MG63 (cell line): ENCODE data around the gene CYS1. TPM values are rescaled to one million over a fixed set of nuclear protein-coding genes. Genes with fewer than 3 reads are reported as not detected.
"Not testable (repeated sequence)": the region's sequence is repeated elsewhere in the genome, so short reads cannot be mapped to it uniquely, and the experiment has no call there.

ENCODE experiments used
- DNase-seq: peaks from one replicate; pipeline ENCODE4 v3.0.0-alpha.2; 2020
- H3K27me3 ChIP-seq: fragments of 250-450 bp; sonication (Bioruptor Pico); 2 replicates; pipeline ENCODE4 v1.5.1; 2020; ENCODE audit warnings: mild to moderate bottlenecking, moderate library complexity
- H3K36me3 ChIP-seq: fragments of 250-450 bp; sonication (Bioruptor Pico); 2 replicates; pipeline ENCODE4 v1.5.1; 2020; ENCODE audit warnings: mild to moderate bottlenecking, moderate library complexity
- H3K4me3 ChIP-seq: fragments of 250-450 bp; sonication (Bioruptor Pico); 2 replicates; pipeline ENCODE4 v1.5.1; 2020; ENCODE audit warnings: mild to moderate bottlenecking, moderate library complexity
- H3K9me3 ChIP-seq: fragments of 250-450 bp; sonication (Bioruptor Pico); 2 replicates; pipeline ENCODE4 v1.5.1; 2020; ENCODE audit warnings: mild to moderate bottlenecking, moderate library complexity
- total RNA-seq: library from RNA; depleted of rRNA; stranded (reverse); fragments of >200 nt; shearing (Covaris generic); gene quantifications from 2 replicates; pipeline ENCODE4 v1.2.3, GENCODE V29; 2014; ENCODE audit warnings: low replicate concordance; rRNA removed

The CYS1 gene
- total RNA-seq: 1.0 and 2.0 TPM in 2 replicates

- H3K36me3 ChIP-seq: no peaks in the 10 kb centered on the region
- H3K4me3 ChIP-seq: peak within 1 kb of the TSS; percentile 42
- H3K27me3 ChIP-seq: peaks cover 31% of the 10 kb centered on the region
- peak; percentile 45 for DNase-seq
- no peaks in the 10 kb centered on the region for H3K9me3 ChIP-seq
Measured at GRCh38 chr2:10079870-10080535, at the start of gene CYS1. TSS of gene CYS1 (minus strand) at chr2:10080411. CDS start at chr2:10080223, 188 bp downstream.

- DNase-seq: no peak
- no peaks in the 10 kb centered on the region for H3K9me3 ChIP-seq
- H3K36me3 ChIP-seq: peaks cover 86% of the 10 kb centered on the region
- no peaks in the 10 kb centered on the region for H3K27me3 ChIP-seq
- H3K4me3 ChIP-seq: no peak overlapping the region
Measured at GRCh38 chr2:10129490-10129889, 49.3 kb upstream of the CYS1 start.

- no peak overlapping the region for H3K4me3 ChIP-seq
- no peak for DNase-seq
- no peaks in the 10 kb centered on the region for H3K27me3 ChIP-seq
- H3K36me3 ChIP-seq: peaks cover 97% of the 10 kb centered on the region
- no peaks in the 10 kb centered on the region for H3K9me3 ChIP-seq
Measured at GRCh38 chr2:10128420-10128819, 48.2 kb upstream of the CYS1 start.

DNA sequence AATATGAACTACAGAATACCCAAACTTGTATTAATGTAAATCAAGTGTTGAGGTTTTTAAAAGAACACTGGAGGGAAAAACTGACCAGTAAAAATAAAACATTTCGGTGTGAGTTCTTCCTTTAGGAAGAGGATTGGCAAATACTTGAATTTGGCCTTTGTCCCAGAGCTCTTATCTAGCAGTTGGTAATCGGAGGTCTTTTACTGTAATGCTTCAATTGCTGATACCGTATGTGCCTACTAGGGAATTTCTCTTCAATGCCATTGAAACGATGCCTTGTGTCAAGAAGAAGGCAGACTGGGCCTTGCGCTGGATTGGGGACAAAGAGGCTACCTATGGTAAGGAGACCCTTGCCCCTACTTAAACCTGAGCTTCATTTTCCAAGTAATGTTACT lies 46.4 kb upstream of the CYS1 start:
- Histone ChIP-seq H3K36me3 (peaks cover 90% of the 10 kb centered on the region), H3K9me3 (no peaks in the 10 kb centered on the region), H3K27me3 (no peaks in the 10 kb centered on the region), H3K4me3 (no peak overlapping the region)
- no peak for DNase-seq

DNA sequence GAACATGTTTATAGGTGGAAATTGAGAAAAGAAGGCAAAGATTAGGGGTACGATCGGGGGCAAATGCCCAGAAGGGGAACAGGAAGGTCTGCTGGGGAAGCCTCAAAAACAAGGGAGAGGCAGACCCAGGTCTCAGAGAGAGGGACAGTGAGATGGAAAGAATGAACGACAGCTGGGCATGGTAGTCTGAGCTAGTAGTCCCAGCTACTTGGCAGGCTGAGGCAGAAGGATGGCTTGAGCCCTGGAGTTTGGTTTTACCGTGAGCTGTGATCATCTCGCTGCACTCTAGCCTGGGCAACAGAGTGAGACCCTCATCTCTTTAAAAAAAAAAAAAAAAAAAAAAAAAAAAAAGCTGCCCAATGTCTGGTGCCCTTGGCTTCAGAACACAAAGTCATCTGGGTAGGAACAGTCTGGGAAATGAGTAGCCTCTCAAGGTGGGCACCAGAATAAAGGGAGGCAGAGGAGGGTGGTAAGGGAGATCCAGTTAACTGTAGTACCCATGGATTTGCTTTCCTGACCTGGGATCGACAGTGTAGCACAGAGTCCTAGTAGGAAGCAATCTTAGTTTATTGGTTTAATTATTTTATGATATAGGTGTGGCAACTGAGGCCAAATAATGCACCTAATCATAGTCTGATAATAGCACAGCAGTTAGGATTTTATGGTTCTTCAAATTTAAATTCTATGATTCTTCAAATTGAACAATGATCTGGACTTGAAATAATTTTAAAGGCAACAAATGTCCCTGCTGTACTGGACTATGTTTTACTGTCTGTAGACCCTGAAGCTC lies 45.8 kb upstream of the CYS1 start:
- Histone ChIP-seq H3K4me3 (no peak overlapping the region), H3K36me3 (peaks cover 85% of the 10 kb centered on the region)

GRCh38 chr2:10124538-10125045 lies 44.4 kb upstream of the CYS1 start:
- H3K27me3 ChIP-seq: no peaks in the 10 kb centered on the region
- H3K9me3 ChIP-seq: no peaks in the 10 kb centered on the region
- H3K4me3 ChIP-seq: peak overlapping the region; percentile 65
- DNase-seq: no peak
- peaks cover 73% of the 10 kb centered on the region for H3K36me3 ChIP-seq

More for the DNA sequence above, 45.8 kb upstream of the CYS1 start:
- no peak for DNase-seq
- H3K27me3 ChIP-seq: no peaks in the 10 kb centered on the region
- no peaks in the 10 kb centered on the region for H3K9me3 ChIP-seq

- peaks cover 61% of the 10 kb centered on the region for H3K36me3 ChIP-seq
- no peaks in the 10 kb centered on the region for H3K27me3 ChIP-seq
- DNase-seq: no peak
- no peaks in the 10 kb centered on the region for H3K9me3 ChIP-seq
- H3K4me3 ChIP-seq: peak overlapping the region; percentile 65
Measured at GRCh38 chr2:10123281-10123680, 43.1 kb upstream of the CYS1 start.

- H3K9me3 ChIP-seq: no peaks in the 10 kb centered on the region
- peak within 1 kb of the TSS; percentile 65 for H3K4me3 ChIP-seq
- H3K36me3 ChIP-seq: peaks cover 55% of the 10 kb centered on the region
- DNase-seq: peak; percentile 98
- H3K27me3 ChIP-seq: no peaks in the 10 kb centered on the region
Measured at GRCh38 chr2:10122500-10123280, 42.5 kb upstream of the CYS1 start, which contains the start of gene RRM2. TSS of gene RRM2 (plus strand) at chr2:10122739. CDS start at chr2:10122799, 60 bp downstream.

DNA sequence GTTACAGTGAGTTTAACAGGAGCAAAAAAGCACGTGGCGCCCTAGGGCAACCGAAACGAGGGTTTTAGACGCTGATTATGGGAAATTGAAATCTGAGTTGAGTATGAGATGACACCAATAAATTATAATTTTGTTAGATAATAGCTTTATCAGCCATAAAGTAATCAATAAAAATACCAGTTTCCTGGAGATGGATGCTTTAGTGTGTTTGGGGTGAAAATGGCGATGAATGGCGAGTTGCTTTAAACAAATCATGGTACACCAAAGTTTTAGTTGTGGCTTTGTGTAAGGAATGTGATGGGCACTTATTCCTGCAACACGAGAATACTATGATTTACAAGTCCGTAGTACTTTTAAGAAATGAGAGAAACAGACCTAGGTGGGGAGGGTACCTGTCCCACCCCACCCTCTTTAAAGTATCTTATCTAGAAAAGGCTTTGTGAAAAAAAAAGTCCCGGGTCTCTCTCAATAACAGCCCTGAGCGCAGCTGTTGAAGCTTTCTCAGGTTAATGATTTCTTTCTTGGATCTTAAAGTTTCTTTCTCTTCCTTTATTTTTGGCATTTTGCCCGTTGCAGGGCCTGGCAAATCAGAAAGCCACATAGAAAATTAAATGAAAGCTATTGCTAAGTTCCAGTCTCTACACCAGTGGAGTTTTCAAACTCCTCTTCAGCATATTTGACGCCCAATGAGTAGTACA lies 40.8 kb upstream of the CYS1 start:
- no peak for DNase-seq
- Histone ChIP-seq H3K4me3 (peak overlapping the region; percentile 65), H3K9me3 (no peaks in the 10 kb centered on the region), H3K27me3 (no peaks in the 10 kb centered on the region), H3K36me3 (peaks cover 39% of the 10 kb centered on the region)

- Histone ChIP-seq H3K36me3 (peaks cover 33% of the 10 kb centered on the region), H3K4me3 (peak overlapping the region; percentile 65), H3K9me3 (no peaks in the 10 kb centered on the region), H3K27me3 (no peaks in the 10 kb centered on the region)
- DNase-seq: peak; percentile 98
Measured at GRCh38 chr2:10120158-10120876, 40.1 kb upstream of the CYS1 start.

GRCh38 chr2:10119601-10120157 lies 39.5 kb upstream of the CYS1 start:
- no peaks in the 10 kb centered on the region for H3K27me3 ChIP-seq
- H3K36me3 ChIP-seq: peaks cover 27% of the 10 kb centered on the region
- DNase-seq: no peak
- peak overlapping the region; percentile 65 for H3K4me3 ChIP-seq
- H3K9me3 ChIP-seq: no peaks in the 10 kb centered on the region

GRCh38 chr2:10119027-10119325 lies 38.8 kb upstream of the CYS1 start:
- Histone ChIP-seq H3K9me3 (no peaks in the 10 kb centered on the region), H3K36me3 (peaks cover 20% of the 10 kb centered on the region), H3K4me3 (no peak overlapping the region), H3K27me3 (no peaks in the 10 kb centered on the region)
- no peak for DNase-seq

- no peak for DNase-seq
- H3K36me3 ChIP-seq: no peaks in the 10 kb centered on the region
- no peaks in the 10 kb centered on the region for H3K27me3 ChIP-seq
- no peak overlapping the region for H3K4me3 ChIP-seq
- no peaks in the 10 kb centered on the region for H3K9me3 ChIP-seq
Measured at GRCh38 chr2:10109311-10109710, 29.1 kb upstream of the CYS1 start.

- H3K27me3 ChIP-seq, H3K4me3 ChIP-seq, H3K36me3 ChIP-seq, DNase-seq, H3K9me3 ChIP-seq: not testable (repeated sequence)
Measured at GRCh38 chr2:10104906-10105305, 24.7 kb upstream of the CYS1 start.

- Histone ChIP-seq H3K4me3 (no peak overlapping the region), H3K9me3 (no peaks in the 10 kb centered on the region), H3K27me3 (no peaks in the 10 kb centered on the region), H3K36me3 (no peaks in the 10 kb centered on the region)
- DNase-seq: no peak
Measured at GRCh38 chr2:10103179-10103578, 23.0 kb upstream of the CYS1 start.

- H3K9me3 ChIP-seq: no peaks in the 10 kb centered on the region
- DNase-seq: no peak
- no peaks in the 10 kb centered on the region for H3K36me3 ChIP-seq
- no peak overlapping the region for H3K4me3 ChIP-seq
- H3K27me3 ChIP-seq: no peaks in the 10 kb centered on the region
Measured at GRCh38 chr2:10101491-10101890, 21.3 kb upstream of the CYS1 start.
